Activated T-helper 17 cell treated with anti-CD3 and anti-CD28 coated beads, Interleukin-2, amount 50 U/mL, for 72 hours (primary cell): ENCODE measurements around the gene U2AF1. TPM values are rescaled to one million over a fixed set of nuclear protein-coding genes. Genes with fewer than 3 reads are reported as not detected.
"Not testable (repeated sequence)": the region's sequence is repeated elsewhere in the genome, so short reads cannot be mapped to it uniquely, and the experiment has no call there.

Experiments used
- ATAC-seq: fragments of 150-1000 bp; cut with Tn5 transposase; replicated peaks from 2 replicates; pipeline ENCODE4 v1.10.0; 2021; ENCODE audit warnings: mild to moderate bottlenecking, moderate library complexity
- H3K27ac Mint-ChIP-seq: one replicate; pipeline ENCODE4 v1.8.0; 2022; ENCODE audit warnings: mixed read lengths
- H3K27me3 Mint-ChIP-seq: one replicate; pipeline ENCODE4 v1.8.0; 2022; ENCODE audit warnings: mixed read lengths
- H3K36me3 Mint-ChIP-seq: one replicate; pipeline ENCODE4 v1.8.0; 2022; ENCODE audit warnings: low read depth, mild to moderate bottlenecking, mixed read lengths
- H3K4me1 Mint-ChIP-seq: one replicate; pipeline ENCODE4 v1.8.0; 2022; ENCODE audit warnings: mixed read lengths
- H3K4me3 Mint-ChIP-seq: one replicate; pipeline ENCODE4 v1.8.0; 2022; ENCODE audit warnings: mild to moderate bottlenecking, mixed read lengths
- H3K9me3 Mint-ChIP-seq: one replicate; pipeline ENCODE4 v1.8.0; 2022; ENCODE audit warnings: mixed read lengths
- total RNA-seq, 2 donors: library from RNA; stranded (reverse); gene quantifications; one replicate each; pipeline ENCODE4 v1.2.3, GENCODE V29; 2022

Gene U2AF1
- total RNA-seq, 2 donors from 2014 or later, result 19.3 to 30.7 TPM

GRCh38 chr21:43101676-43102075 is 5.7 kb downstream of the U2AF1 start:
- H3K27me3 Mint-ChIP-seq, H3K4me3 Mint-ChIP-seq: not testable (repeated sequence)

GRCh38 chr21:43101000-43101399 is 6.4 kb downstream of the U2AF1 start:
- not testable (repeated sequence) for H3K27ac Mint-ChIP-seq

More at GRCh38 chr21:43101676-43102075, 5.7 kb downstream of the U2AF1 start:
- H3K4me1 Mint-ChIP-seq, ATAC-seq, H3K27ac Mint-ChIP-seq, H3K9me3 Mint-ChIP-seq, H3K36me3 Mint-ChIP-seq: not testable (repeated sequence)

GRCh38 chr21:43091979-43092614 is 15.3 kb downstream of the U2AF1 start:
- not testable (repeated sequence) for H3K4me1 Mint-ChIP-seq, H3K4me3 Mint-ChIP-seq, H3K27ac Mint-ChIP-seq, H3K36me3 Mint-ChIP-seq, ATAC-seq, H3K27me3 Mint-ChIP-seq, H3K9me3 Mint-ChIP-seq

More at GRCh38 chr21:43101000-43101399, 6.4 kb downstream of the U2AF1 start:
- not testable (repeated sequence) for H3K9me3 Mint-ChIP-seq, H3K36me3 Mint-ChIP-seq, H3K27me3 Mint-ChIP-seq, ATAC-seq, H3K4me1 Mint-ChIP-seq, H3K4me3 Mint-ChIP-seq

GRCh38 chr21:43090947-43091346 is 16.4 kb downstream of the U2AF1 start:
- H3K27ac Mint-ChIP-seq, H3K36me3 Mint-ChIP-seq, H3K9me3 Mint-ChIP-seq: not testable (repeated sequence)

GRCh38 chr21:43089463-43089862 is 17.9 kb downstream of the U2AF1 start:
- not testable (repeated sequence) for H3K9me3 Mint-ChIP-seq, H3K36me3 Mint-ChIP-seq, H3K4me1 Mint-ChIP-seq, H3K4me3 Mint-ChIP-seq, H3K27ac Mint-ChIP-seq, ATAC-seq, H3K27me3 Mint-ChIP-seq

More at GRCh38 chr21:43090947-43091346, 16.4 kb downstream of the U2AF1 start:
- not testable (repeated sequence) for H3K4me3 Mint-ChIP-seq, ATAC-seq, H3K4me1 Mint-ChIP-seq, H3K27me3 Mint-ChIP-seq

- not testable (repeated sequence) for H3K27me3 Mint-ChIP-seq, H3K36me3 Mint-ChIP-seq, H3K4me3 Mint-ChIP-seq, ATAC-seq, H3K9me3 Mint-ChIP-seq, H3K27ac Mint-ChIP-seq, H3K4me1 Mint-ChIP-seq
Observed at GRCh38 chr21:43082587-43083300, 24.6 kb downstream of the U2AF1 start.

GRCh38 chr21:43076643-43077042 is 30.7 kb downstream of the U2AF1 start:
- H3K4me3 Mint-ChIP-seq, H3K4me1 Mint-ChIP-seq, ATAC-seq, H3K36me3 Mint-ChIP-seq, H3K27ac Mint-ChIP-seq, H3K27me3 Mint-ChIP-seq, H3K9me3 Mint-ChIP-seq: not testable (repeated sequence)

GRCh38 chr21:43076023-43076637 is 31.2 kb downstream of the U2AF1 start:
- H3K27me3 Mint-ChIP-seq, H3K27ac Mint-ChIP-seq, H3K9me3 Mint-ChIP-seq, H3K4me1 Mint-ChIP-seq, H3K36me3 Mint-ChIP-seq, H3K4me3 Mint-ChIP-seq, ATAC-seq: not testable (repeated sequence)

GRCh38 chr21:43075170-43076022 is 32.0 kb downstream of the U2AF1 start, which contains the start of gene CBS:
TSS of gene CBS (minus strand) at chr21:43075835. CDS start at chr21:43072193, 3,642 bp downstream.
- H3K9me3 Mint-ChIP-seq, H3K4me3 Mint-ChIP-seq, H3K4me1 Mint-ChIP-seq, H3K27ac Mint-ChIP-seq, ATAC-seq, H3K27me3 Mint-ChIP-seq, H3K36me3 Mint-ChIP-seq: not testable (repeated sequence)

GRCh38 chr21:43074401-43075169 is 32.8 kb downstream of the U2AF1 start:
- H3K4me1 Mint-ChIP-seq, H3K27me3 Mint-ChIP-seq, H3K27ac Mint-ChIP-seq, H3K9me3 Mint-ChIP-seq, H3K4me3 Mint-ChIP-seq, ATAC-seq, H3K36me3 Mint-ChIP-seq: not testable (repeated sequence)

GRCh38 chr21:43072742-43073141 is 34.6 kb downstream of the U2AF1 start:
- not testable (repeated sequence) for H3K4me3 Mint-ChIP-seq, H3K36me3 Mint-ChIP-seq, ATAC-seq, H3K27ac Mint-ChIP-seq, H3K4me1 Mint-ChIP-seq, H3K27me3 Mint-ChIP-seq, H3K9me3 Mint-ChIP-seq

- not testable (repeated sequence) for H3K4me1 Mint-ChIP-seq, H3K4me3 Mint-ChIP-seq, H3K27me3 Mint-ChIP-seq, H3K27ac Mint-ChIP-seq, H3K9me3 Mint-ChIP-seq, H3K36me3 Mint-ChIP-seq, ATAC-seq
Observed at GRCh38 chr21:43069682-43070081, 37.7 kb downstream of the U2AF1 start.

- not testable (repeated sequence) for H3K27me3 Mint-ChIP-seq, H3K9me3 Mint-ChIP-seq, H3K36me3 Mint-ChIP-seq, ATAC-seq, H3K4me1 Mint-ChIP-seq, H3K4me3 Mint-ChIP-seq, H3K27ac Mint-ChIP-seq
Observed at GRCh38 chr21:43068065-43068464, 39.3 kb downstream of the U2AF1 start.

GRCh38 chr21:43066690-43067089 is 40.7 kb downstream of the U2AF1 start:
- not testable (repeated sequence) for ATAC-seq, H3K4me3 Mint-ChIP-seq, H3K27ac Mint-ChIP-seq, H3K27me3 Mint-ChIP-seq, H3K4me1 Mint-ChIP-seq, H3K36me3 Mint-ChIP-seq, H3K9me3 Mint-ChIP-seq
